Activated CD4-positive, alpha-beta T cell treated with anti-CD3 and anti-CD28 coated beads for 24 hours (primary cell): ENCODE measurements around the gene PDE4D.
"Not testable (repeated sequence)": the region's sequence is repeated elsewhere in the genome, so short reads cannot be mapped to it uniquely, and the experiment has no call there.

Experiments used
- DNase-seq, 2 donors: peaks; one replicate each; pipeline ENCODE4 v3.0.0-alpha.2; 2020; ENCODE audit warnings: low read depth in 2 of 2

Gene PDE4D

GRCh38 chr5:59328709-59329296 is 564.7 kb downstream of the PDE4D start:
- no peak for DNase-seq

GRCh38 chr5:59327191-59327980 is 566.1 kb downstream of the PDE4D start:
- no peak for DNase-seq

- DNase-seq, result no peak
These were observed 566.9 kb downstream of the PDE4D start for GRCh38 chr5:59326596-59326995.

GRCh38 chr5:59325070-59325469 is 568.5 kb downstream of the PDE4D start:
- no peak for DNase-seq

GRCh38 chr5:59322894-59323293 is 570.6 kb downstream of the PDE4D start:
- no peak for DNase-seq

GRCh38 chr5:59322058-59322457 is 571.5 kb downstream of the PDE4D start:
- no peak for DNase-seq

- no peak for DNase-seq
These were observed 571.9 kb downstream of the PDE4D start for GRCh38 chr5:59321642-59322041.

- no peak for DNase-seq
These were observed 573.1 kb downstream of the PDE4D start for GRCh38 chr5:59320420-59320819.

- no peak for DNase-seq
These were observed 574.3 kb downstream of the PDE4D start for GRCh38 chr5:59319250-59319649.

- DNase-seq, result no peak
These were observed 575.7 kb downstream of the PDE4D start for GRCh38 chr5:59317774-59318205.

- DNase-seq, result no peak
These were observed 576.3 kb downstream of the PDE4D start for GRCh38 chr5:59317023-59317773.

GRCh38 chr5:59312223-59312622 is 581.3 kb downstream of the PDE4D start:
- no peak for DNase-seq

GRCh38 chr5:59308685-59309084 is 584.8 kb downstream of the PDE4D start:
- DNase-seq, result not testable (repeated sequence)

GRCh38 chr5:59303289-59303716 is 590.2 kb downstream of the PDE4D start:
- DNase-seq, result not testable (repeated sequence)

- DNase-seq, result not testable (repeated sequence)
These were observed 591.0 kb downstream of the PDE4D start for GRCh38 chr5:59302509-59302908.

GRCh38 chr5:59301727-59302126 is 591.8 kb downstream of the PDE4D start:
- DNase-seq, result no peak

- DNase-seq, result no peak
These were observed 592.6 kb downstream of the PDE4D start for GRCh38 chr5:59300930-59301329.

GRCh38 chr5:59299006-59299405 is 594.5 kb downstream of the PDE4D start:
- no peak for DNase-seq

- DNase-seq, result no peak
These were observed 596.9 kb downstream of the PDE4D start for GRCh38 chr5:59296317-59297264.

- DNase-seq, result no peak
These were observed 599.8 kb downstream of the PDE4D start for GRCh38 chr5:59293700-59294099.

GRCh38 chr5:59291941-59292340 is 601.6 kb downstream of the PDE4D start:
- no peak for DNase-seq
